ENCODE results near the gene FAM170B. TPM values are rescaled to one million over a fixed set of nuclear protein-coding genes. Genes with fewer than 3 reads are reported as not detected.

FAM170B gene
- total and polyA plus RNA-seq, 9 of the 15 experiments (the other 6 are each of a cell fraction or from before 2014, with no cell fraction given): 0.11 to 0.21 TPM; not detected in 7

GRCh38 chr10:49093922-49094321, 39.9 kb downstream of the FAM170B start (continued):
- TF ChIP-seq HNRNPH1 (optimal IDR thresholded peaks at IDR 0.05; ENCODE audit: low read depth, low read length) (no peak), TCF7 (IDR thresholded peaks at IDR 0.05; ENCODE audit: borderline replicate concordance) (no peak), MAZ (CRISPR knock-in tag; conservative IDR thresholded peaks at IDR 0.05 in 1 of 2, IDR thresholded peaks at IDR 0.05 in 1 of 2) (no peak), ZNF134 (CRISPR knock-in tag; conservative IDR thresholded peaks at IDR 0.05) (no peak), MAFG (tag; conservative IDR thresholded peaks at IDR 0.05) (no peak), ELF2 (CRISPR knock-in tag; IDR thresholded peaks at IDR 0.05) (no peak), SFPQ (IDR thresholded peaks at IDR 0.05; ENCODE audit: low read depth, low read length) (no peak), SNIP1 (IDR thresholded peaks at IDR 0.05; ENCODE audit: low read depth) (no peak), TAF1 (IDR thresholded peaks at IDR 0.05; ENCODE audit: control insufficient read depth, extremely low read depth, insufficient read depth, low read length, severe bottlenecking) (no peak)

- H3K27ac ChIP-seq (ENCODE audit: extremely low read depth, low read depth, low read length): no peak overlapping the region
- in situ Hi-C loops (cut with MboI) (no loop called here), intact Hi-C loops (cut with micrococcal nuclease) (no loop called here)
- no peaks in the 10 kb centered on the region for H3K27me3 ChIP-seq (ENCODE audit: control insufficient read depth in 2 of 2, insufficient read depth in 2 of 2, low read length in 2 of 2)
- H4K20me1 ChIP-seq (replicated peaks; ENCODE audit: control insufficient read depth, insufficient read depth, low read length): no peaks in the 10 kb centered on the region; the same call in 1 of the 2 replicates
- H3K9ac ChIP-seq (ENCODE audit: insufficient read depth in 1 of 2, low read depth in 2 of 2, low read length in 2 of 2): no peak overlapping the region; a peak in 1 of 4 replicates
- no peak for ATAC-seq
- no peaks in the 10 kb centered on the region for H3K36me3 ChIP-seq (ENCODE audit: control insufficient read depth, insufficient read depth, low read length)
- H3K9me3 ChIP-seq (replicated peaks; ENCODE audit: control insufficient read depth, insufficient read depth, low read depth, low read length): no peaks in the 10 kb centered on the region
- WGBS (ENCODE audit: insufficient coverage, low coverage, missing lambda C conversion rate): 76% methylated on average over 11 of the region's 11 CpGs
- no TSS peak for BruUV-seq (replicated peaks)
- H2AFZ ChIP-seq (ENCODE audit: low read depth, low read length): no peak overlapping the region
- ChIA-PET POLR2A (interaction anchor here (0.8 kb wide), 1 partner anchor 26 kb away, joined by 3 read pairs; no protein-coding TSS in a partner anchor), CTCF (ENCODE audit: low intra/inter-chr PET ratio) (no interaction called here)
- no peak for DNase-seq (ENCODE audit: extremely low read depth in 1 of 4, low spot score in 3 of 4)
- H3K79me2 ChIP-seq (ENCODE audit: control insufficient read depth, insufficient read depth, low read length): no peaks in the 10 kb centered on the region
- no peak overlapping the region for H3K4me2 ChIP-seq (ENCODE audit: insufficient read depth, low read length)
- no peaks in the 10 kb centered on the region; a peak in 1 of 5 replicates for H3K4me1 ChIP-seq (replicated peaks in 1 of 2; ENCODE audit: control insufficient read depth in 2 of 2, insufficient read depth in 2 of 2, low read length in 2 of 2)
- no peak overlapping the region for H3K4me3 ChIP-seq
- no peak for FAIRE-seq
- H3K9me1 ChIP-seq (ENCODE audit: control insufficient read depth, insufficient read depth, low read length): peaks cover 2% of the 10 kb centered on the region
- TF ChIP-seq FOSL1 (tag; conservative IDR thresholded peaks at IDR 0.05) (no peak), ZNF583 (CRISPR knock-in tag; IDR thresholded peaks at IDR 0.05) (no peak), EP400 (IDR thresholded peaks at IDR 0.05) (no peak), CC2D1A (IDR thresholded peaks at IDR 0.05) (peak; percentile 59; the same call in 1 of the 2 replicates), HINFP (tag; conservative IDR thresholded peaks at IDR 0.05; ENCODE audit: low read depth) (peak; percentile 89), ZBTB5 (IDR thresholded peaks at IDR 0.05) (peak; percentile 83), MAFF (IDR thresholded peaks at IDR 0.05; ENCODE audit: low read length) (no peak)
These were observed 41.3 kb downstream of the FAM170B start for GRCh38 chr10:49092477-49092876.

Measured in K562 (cell line).